HEK293T (cell line): Measurements from ENCODE around the gene PPP3R2.

ENCODE experiments used
- CTCF ChIA-PET: fragments of 350-600 bp; formaldehyde crosslinking; extraction: SDS; loops from one replicate; lab custom pipeline; 2021; ENCODE audit warnings: antibody characterized with exemption, inconsistent platforms; lab: Yijun Ruan, JAX
- POLR2A ChIA-PET: fragments of 350-600 bp; formaldehyde crosslinking; extraction: SDS; loops from one replicate; lab custom pipeline; 2020; ENCODE audit warnings: antibody characterized with exemption, inconsistent platforms; lab: Yijun Ruan, JAX
- DNase-seq: peaks from one replicate; pipeline ENCODE4 v3.0.0; 2012; ENCODE audit warnings: mixed read lengths; ENCODE audit errors: extremely low spot score
- ARNT ChIP-seq: fragments of 450-650 bp; IDR thresholded peaks from 2 replicates; pipeline ENCODE4 v1.6.1; 2017; ENCODE audit warnings: mild to moderate bottlenecking
- BHLHE40 ChIP-seq: fragments of 450-650 bp; IDR thresholded peaks from 2 replicates; pipeline ENCODE4 v1.6.1; 2016; ENCODE audit warnings: mild to moderate bottlenecking, moderate library complexity, borderline replicate concordance
- CTBP1 ChIP-seq: fragments of 450-650 bp; IDR thresholded peaks from 2 replicates; pipeline ENCODE4 v1.6.1; 2016; ENCODE audit warnings: borderline replicate concordance
- ELF4 ChIP-seq: fragments of 450-650 bp; IDR thresholded peaks from 2 replicates; pipeline ENCODE4 v1.6.1; 2017; ENCODE audit warnings: antibody characterized with exemption
- FOXA1 ChIP-seq: fragments of 450-650 bp; IDR thresholded peaks from 2 replicates; pipeline ENCODE4 v1.6.1; 2016; ENCODE audit warnings: mild to moderate bottlenecking
- FOXK2 ChIP-seq: fragments of 450-650 bp; IDR thresholded peaks from 2 replicates; pipeline ENCODE4 v1.6.1; 2016; ENCODE audit warnings: mild to moderate bottlenecking
- FOXM1 ChIP-seq: fragments of 450-650 bp; IDR thresholded peaks from 2 replicates; pipeline ENCODE4 v1.6.1; 2017; ENCODE audit warnings: mild to moderate bottlenecking, borderline replicate concordance
- HDGF ChIP-seq: fragments of 450-650 bp; IDR thresholded peaks from 2 replicates; pipeline ENCODE4 v1.6.1; 2017; ENCODE audit warnings: antibody characterized with exemption, borderline replicate concordance
- L3MBTL2 ChIP-seq: fragments of 450-650 bp; conservative IDR thresholded peaks from 2 replicates; pipeline ENCODE4 v1.6.1; 2016; ENCODE audit warnings: mild to moderate bottlenecking
- LEF1 ChIP-seq: fragments of 450-650 bp; IDR thresholded peaks from 2 replicates; pipeline ENCODE4 v1.6.1; 2017; ENCODE audit warnings: mild to moderate bottlenecking, borderline replicate concordance
- NFRKB ChIP-seq: fragments of 450-650 bp; IDR thresholded peaks from 2 replicates; pipeline ENCODE4 v1.6.1; 2016; ENCODE audit warnings: mild to moderate bottlenecking, moderate library complexity
- SP1 ChIP-seq: fragments of 450-650 bp; IDR thresholded peaks from 2 replicates; pipeline ENCODE4 v1.6.1; 2017
- SUZ12 ChIP-seq: fragments of 450-650 bp; IDR thresholded peaks from 2 replicates; pipeline ENCODE4 v1.6.1; 2016; ENCODE audit warnings: mild to moderate bottlenecking
- TARDBP ChIP-seq: fragments of 450-650 bp; IDR thresholded peaks from 2 replicates; pipeline ENCODE4 v1.6.1; 2016
- ZNF384 ChIP-seq: fragments of 450-650 bp; IDR thresholded peaks from 2 replicates; pipeline ENCODE4 v1.6.1; 2016
- TF ChIP-seq, protein P1 (sequence below): fragments of 450-650 bp; IDR thresholded peaks from 2 replicates; pipeline ENCODE4 v1.6.1; 2016

PPP3R2 gene

GRCh38 chr9:101632611-101633010, 37.8 kb upstream of the PPP3R2 start:
- ChIA-PET POLR2A (no interaction called here), CTCF (no interaction called here)
- no peak for DNase-seq
- TF ChIP-seq FOXA1 (no peak), NFRKB (no peak), ARNT (no peak), FOXK2 (no peak), ELF4 (no peak), TARDBP (no peak), SP1 (no peak), SUZ12 (no peak), BHLHE40 (no peak), HDGF (no peak), ZNF384 (no peak), CTBP1 (no peak), L3MBTL2 (no peak), FOXM1 (no peak)
- TF ChIP-seq, protein P1, sequence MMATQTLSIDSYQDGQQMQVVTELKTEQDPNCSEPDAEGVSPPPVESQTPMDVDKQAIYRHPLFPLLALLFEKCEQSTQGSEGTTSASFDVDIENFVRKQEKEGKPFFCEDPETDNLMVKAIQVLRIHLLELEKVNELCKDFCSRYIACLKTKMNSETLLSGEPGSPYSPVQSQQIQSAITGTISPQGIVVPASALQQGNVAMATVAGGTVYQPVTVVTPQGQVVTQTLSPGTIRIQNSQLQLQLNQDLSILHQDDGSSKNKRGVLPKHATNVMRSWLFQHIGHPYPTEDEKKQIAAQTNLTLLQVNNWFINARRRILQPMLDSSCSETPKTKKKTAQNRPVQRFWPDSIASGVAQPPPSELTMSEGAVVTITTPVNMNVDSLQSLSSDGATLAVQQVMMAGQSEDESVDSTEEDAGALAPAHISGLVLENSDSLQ, result no peak

GRCh38 chr9:101631892-101632291, 37.1 kb upstream of the PPP3R2 start:
- DNase-seq, result no peak
- TF ChIP-seq LEF1, result no peak
- no peak for TF ChIP-seq SP1
- TF ChIP-seq CTBP1, result no peak
- no peak for TF ChIP-seq FOXA1
- no peak for TF ChIP-seq HDGF
- no peak for TF ChIP-seq ZNF384
- no peak for TF ChIP-seq NFRKB
- TF ChIP-seq ELF4, result no peak
- no peak for TF ChIP-seq ARNT
- TF ChIP-seq, protein P1, result no peak
- TF ChIP-seq FOXK2, result no peak
- no peak for TF ChIP-seq L3MBTL2
- no peak for TF ChIP-seq FOXM1
- no peak for TF ChIP-seq TARDBP
- no peak for TF ChIP-seq BHLHE40
- no peak for TF ChIP-seq SUZ12
- POLR2A ChIA-PET, result no interaction called here
- CTCF ChIA-PET, result no interaction called here

DNA sequence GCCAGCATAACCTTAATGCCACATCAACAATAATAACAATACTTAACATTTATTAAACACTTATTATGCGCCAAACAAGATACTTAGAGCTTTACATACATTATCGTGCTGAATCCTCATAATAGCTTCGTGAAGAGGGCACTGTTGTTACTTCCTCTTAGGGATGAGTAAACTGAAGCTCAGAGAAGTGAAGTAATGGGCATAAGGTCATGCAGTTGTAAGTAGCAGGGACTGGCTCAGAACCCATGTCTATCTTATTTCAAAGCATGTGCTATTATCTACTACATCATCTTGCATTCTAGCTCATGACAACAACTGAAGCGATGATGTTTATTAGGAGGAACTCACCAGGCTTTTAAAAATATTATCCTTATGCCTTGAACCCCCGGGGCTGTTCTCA, 34.9 kb upstream of the PPP3R2 start:
- ChIA-PET POLR2A (no interaction called here), CTCF (no interaction called here)
- no peak for DNase-seq
- TF ChIP-seq CTBP1 (no peak), ZNF384 (no peak), FOXM1 (no peak), ARNT (no peak), L3MBTL2 (no peak), FOXK2 (no peak)
- TF ChIP-seq, protein P1, result no peak

- CTCF ChIA-PET, result no interaction called here
- TF ChIP-seq NFRKB, result no peak
- no peak for TF ChIP-seq ELF4
- no peak for TF ChIP-seq L3MBTL2
- TF ChIP-seq FOXK2, result no peak
- no peak for TF ChIP-seq CTBP1
- TF ChIP-seq ARNT, result no peak
- TF ChIP-seq LEF1, result no peak
- no peak for TF ChIP-seq BHLHE40
- TF ChIP-seq, protein P1, result no peak
- TF ChIP-seq ZNF384, result no peak
- no peak for TF ChIP-seq TARDBP
- no peak for TF ChIP-seq SUZ12
- DNase-seq, result no peak
- POLR2A ChIA-PET, result no interaction called here
Observed at GRCh38 chr9:101628173-101628572, 33.4 kb upstream of the PPP3R2 start.

- ChIA-PET POLR2A (no interaction called here), CTCF (no interaction called here)
- no peak for TF ChIP-seq NFRKB
- TF ChIP-seq ELF4, result no peak
- TF ChIP-seq SUZ12, result no peak
- no peak for TF ChIP-seq ZNF384
- no peak for TF ChIP-seq TARDBP
- TF ChIP-seq LEF1, result no peak
Observed at GRCh38 chr9:101626295-101626694, 31.5 kb upstream of the PPP3R2 start.

GRCh38 chr9:101625876-101626275, 31.1 kb upstream of the PPP3R2 start:
- CTCF ChIA-PET, result no interaction called here
- POLR2A ChIA-PET, result no interaction called here

More at GRCh38 chr9:101626295-101626694, 31.5 kb upstream of the PPP3R2 start:
- no peak for DNase-seq

More at GRCh38 chr9:101625876-101626275, 31.1 kb upstream of the PPP3R2 start:
- TF ChIP-seq L3MBTL2, result no peak
- no peak for TF ChIP-seq CTBP1
- TF ChIP-seq FOXA1, result no peak
- TF ChIP-seq SP1, result no peak
- TF ChIP-seq NFRKB, result no peak
- no peak for TF ChIP-seq FOXM1
- no peak for TF ChIP-seq ZNF384
- no peak for TF ChIP-seq BHLHE40
- no peak for TF ChIP-seq ARNT
- TF ChIP-seq ELF4, result no peak
- TF ChIP-seq FOXK2, result no peak
- DNase-seq, result no peak
